ENCODE results near the gene SNAP23. TPM values are rescaled to one million over a fixed set of nuclear protein-coding genes. Genes with fewer than 3 reads are reported as not detected.
A peak's percentile ranks its signal among the peaks of the same experiment; 100 is the strongest.

SNAP23 gene
- total RNA-seq, 4 donors from 2014 or later = 50.0 to 71.8 (median 57.2) TPM

DNA sequence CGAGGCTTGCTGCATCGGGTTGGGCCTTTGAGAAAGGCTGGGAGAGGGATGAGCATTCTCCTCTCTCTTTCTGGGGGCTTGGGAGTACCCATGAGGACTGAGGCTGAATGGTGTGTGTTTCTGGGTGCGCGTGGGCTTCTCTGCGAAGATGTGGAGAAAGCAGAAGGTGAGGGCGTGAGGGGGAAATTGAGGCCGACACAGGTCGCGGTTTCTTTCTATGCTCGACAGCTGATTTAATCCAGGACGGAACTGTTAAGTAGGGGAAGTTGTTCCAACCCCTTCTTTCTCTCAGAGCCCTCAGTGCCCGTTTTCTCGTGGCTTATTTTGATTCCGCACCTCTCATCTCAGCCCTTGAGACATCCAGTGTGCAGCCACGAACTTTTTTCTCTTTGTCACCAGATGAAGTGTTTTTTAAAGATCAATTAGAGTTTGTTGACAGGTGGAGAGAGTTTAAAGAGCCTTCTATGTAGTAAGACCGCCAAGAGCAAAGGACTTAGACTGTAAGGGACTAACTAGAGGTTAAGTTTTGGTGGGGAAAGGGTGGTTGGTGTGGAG is 80.7 kb downstream of the SNAP23 start:
- Histone ChIP-seq H3K27ac (peak overlapping the region; percentile 83 to 98 (median 95)), H3K27me3 (no peaks in the 10 kb centered on the region), H3K36me3 (no peaks in the 10 kb centered on the region), H3K9me3 (no peaks in the 10 kb centered on the region), H3K4me1 (peaks cover 0 to 61% (median 13%) of the 10 kb centered on the region in 3 donors), H3K4me3 (peak overlapping the region; percentile 81 to 93)
- TF ChIP-seq POLR2AphosphoS5 (IDR thresholded peaks at IDR 0.05) (no peak), POLR2A (IDR thresholded peaks at IDR 0.05) (no peak), EP300 (IDR thresholded peaks at IDR 0.05) (no peak)
- TF ChIP-seq, protein P1, sequence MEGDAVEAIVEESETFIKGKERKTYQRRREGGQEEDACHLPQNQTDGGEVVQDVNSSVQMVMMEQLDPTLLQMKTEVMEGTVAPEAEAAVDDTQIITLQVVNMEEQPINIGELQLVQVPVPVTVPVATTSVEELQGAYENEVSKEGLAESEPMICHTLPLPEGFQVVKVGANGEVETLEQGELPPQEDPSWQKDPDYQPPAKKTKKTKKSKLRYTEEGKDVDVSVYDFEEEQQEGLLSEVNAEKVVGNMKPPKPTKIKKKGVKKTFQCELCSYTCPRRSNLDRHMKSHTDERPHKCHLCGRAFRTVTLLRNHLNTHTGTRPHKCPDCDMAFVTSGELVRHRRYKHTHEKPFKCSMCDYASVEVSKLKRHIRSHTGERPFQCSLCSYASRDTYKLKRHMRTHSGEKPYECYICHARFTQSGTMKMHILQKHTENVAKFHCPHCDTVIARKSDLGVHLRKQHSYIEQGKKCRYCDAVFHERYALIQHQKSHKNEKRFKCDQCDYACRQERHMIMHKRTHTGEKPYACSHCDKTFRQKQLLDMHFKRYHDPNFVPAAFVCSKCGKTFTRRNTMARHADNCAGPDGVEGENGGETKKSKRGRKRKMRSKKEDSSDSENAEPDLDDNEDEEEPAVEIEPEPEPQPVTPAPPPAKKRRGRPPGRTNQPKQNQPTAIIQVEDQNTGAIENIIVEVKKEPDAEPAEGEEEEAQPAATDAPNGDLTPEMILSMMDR (IDR thresholded peaks at IDR 0.05) = no peak
- 0 to 2% methylated on average over 12 to 15 of the region's 16 CpGs for WGBS, 2 donors (ENCODE audit: low coverage in 1 of 2)
- ATAC-seq = no peak

DNA sequence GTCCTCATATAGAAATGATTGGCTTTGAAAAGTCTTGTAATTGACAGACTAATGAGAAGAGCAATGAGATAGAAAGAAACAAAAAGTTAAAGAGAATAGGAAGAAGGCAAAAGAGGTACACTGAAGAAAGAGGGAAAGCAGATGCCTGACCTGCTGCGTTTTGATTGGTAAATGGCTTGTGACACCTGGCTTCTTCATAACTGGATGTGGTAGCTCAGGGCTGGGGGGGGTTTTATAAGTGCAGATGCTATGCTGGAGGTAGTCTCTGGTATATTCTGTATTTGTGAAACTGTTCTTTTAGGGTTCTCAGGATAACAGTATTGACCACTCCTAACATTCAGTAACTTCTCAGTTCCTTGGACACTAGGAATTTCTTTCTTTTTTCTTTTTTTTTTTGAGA is 81.3 kb downstream of the SNAP23 start:
- no peaks in the 10 kb centered on the region for H3K36me3 ChIP-seq
- WGBS, 2 donors (ENCODE audit: low coverage in 1 of 2) = 40 to 55% methylated on average over 1 of the region's 1 CpG
- no peak for TF ChIP-seq POLR2A (IDR thresholded peaks at IDR 0.05)
- TF ChIP-seq EP300 (IDR thresholded peaks at IDR 0.05) = no peak
- TF ChIP-seq, protein P1 (IDR thresholded peaks at IDR 0.05) = no peak
- peak overlapping the region; percentile 81 to 93 for H3K4me3 ChIP-seq
- H3K27me3 ChIP-seq = no peaks in the 10 kb centered on the region
- no peak for ATAC-seq
- peak overlapping the region in 3 of 4 donors; percentile 93 to 98 (median 97) for H3K27ac ChIP-seq
- peaks cover 1 to 67% (median 14%) of the 10 kb centered on the region in 3 donors for H3K4me1 ChIP-seq
- H3K9me3 ChIP-seq = no peaks in the 10 kb centered on the region

DNA sequence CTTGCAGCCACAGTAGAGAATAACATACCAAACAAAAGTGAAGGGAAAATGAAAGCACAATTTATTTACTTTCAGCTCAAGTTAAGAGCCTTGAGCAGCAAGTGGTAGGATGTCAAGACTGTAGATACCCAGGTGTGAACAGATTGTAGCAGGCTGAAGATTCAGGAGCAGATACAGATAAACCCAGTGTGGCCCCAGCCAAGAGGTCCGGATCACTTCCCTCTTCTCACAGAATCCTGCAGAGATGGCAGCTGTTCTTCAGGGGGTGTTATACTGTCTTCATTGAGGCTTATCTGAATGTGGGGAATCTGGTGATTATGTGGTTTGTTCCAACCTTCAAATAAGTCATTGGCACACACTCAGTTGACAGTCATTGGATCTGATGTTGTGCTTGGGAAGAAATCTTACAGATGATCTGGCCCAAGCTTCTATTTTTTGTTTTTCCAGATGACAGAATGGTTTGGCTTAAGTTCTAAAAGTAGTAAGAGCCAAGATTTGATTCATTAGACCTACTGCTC is 82.1 kb downstream of the SNAP23 start:
- Histone ChIP-seq H3K9me3 (no peaks in the 10 kb centered on the region), H3K36me3 (no peaks in the 10 kb centered on the region), H3K27ac (peak overlapping the region in 3 of 4 donors; percentile 69 to 97 (median 93)), H3K27me3 (no peaks in the 10 kb centered on the region), H3K4me1 (peaks cover 9 to 75% (median 21%) of the 10 kb centered on the region in 3 donors), H3K4me3 (peak overlapping the region in 1 of 2 donors; percentile 93)
- WGBS, 2 donors (ENCODE audit: low coverage in 1 of 2) = 0 to 20% methylated on average over 1 of the region's 1 CpG
- no peak for ATAC-seq
- no peak for TF ChIP-seq POLR2A (IDR thresholded peaks at IDR 0.05)
- TF ChIP-seq POLR2AphosphoS5 (IDR thresholded peaks at IDR 0.05) = peak; percentile 10

DNA sequence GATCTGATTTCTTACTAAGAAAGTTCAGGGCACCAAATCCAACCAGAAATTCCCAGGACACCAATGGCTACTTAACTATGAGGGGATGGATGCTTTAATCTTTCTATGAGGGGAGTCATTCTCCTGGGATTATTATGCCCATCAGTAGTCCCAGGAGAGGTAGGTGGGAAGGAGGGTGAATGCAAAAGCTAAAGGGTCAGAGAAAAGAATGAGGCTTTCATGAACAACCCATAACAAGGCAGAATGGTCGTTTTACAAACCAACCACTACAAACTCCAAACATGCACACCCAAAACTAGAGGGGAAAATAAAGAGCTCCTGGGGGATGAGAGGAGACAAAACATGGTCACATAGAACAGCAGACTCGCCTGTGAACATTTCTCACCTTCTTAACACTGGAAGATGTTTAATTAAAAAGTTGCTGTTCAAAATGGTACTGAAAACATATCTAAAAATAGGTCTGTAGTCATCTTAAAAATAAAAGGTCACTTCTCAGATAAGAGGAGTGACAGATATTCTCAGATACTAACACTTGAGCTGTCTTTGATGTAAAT is 83.6 kb downstream of the SNAP23 start:
- Histone ChIP-seq H3K36me3 (no peaks in the 10 kb centered on the region), H3K27me3 (no peaks in the 10 kb centered on the region), H3K4me1 (peaks cover 17 to 90% (median 34%) of the 10 kb centered on the region in 3 donors), H3K4me3 (no peak overlapping the region), H3K27ac (no peak overlapping the region), H3K9me3 (no peaks in the 10 kb centered on the region)
- no peak for ATAC-seq
- 80 to 81% methylated on average over 1 to 2 of the region's 2 CpGs for WGBS, 2 donors (ENCODE audit: low coverage in 1 of 2)
- TF ChIP-seq POLR2A (IDR thresholded peaks at IDR 0.05) = no peak
- TF ChIP-seq EP300 (IDR thresholded peaks at IDR 0.05) = no peak
- no peak for TF ChIP-seq POLR2AphosphoS5 (IDR thresholded peaks at IDR 0.05)
- TF ChIP-seq, protein P1 (IDR thresholded peaks at IDR 0.05) = no peak

DNA sequence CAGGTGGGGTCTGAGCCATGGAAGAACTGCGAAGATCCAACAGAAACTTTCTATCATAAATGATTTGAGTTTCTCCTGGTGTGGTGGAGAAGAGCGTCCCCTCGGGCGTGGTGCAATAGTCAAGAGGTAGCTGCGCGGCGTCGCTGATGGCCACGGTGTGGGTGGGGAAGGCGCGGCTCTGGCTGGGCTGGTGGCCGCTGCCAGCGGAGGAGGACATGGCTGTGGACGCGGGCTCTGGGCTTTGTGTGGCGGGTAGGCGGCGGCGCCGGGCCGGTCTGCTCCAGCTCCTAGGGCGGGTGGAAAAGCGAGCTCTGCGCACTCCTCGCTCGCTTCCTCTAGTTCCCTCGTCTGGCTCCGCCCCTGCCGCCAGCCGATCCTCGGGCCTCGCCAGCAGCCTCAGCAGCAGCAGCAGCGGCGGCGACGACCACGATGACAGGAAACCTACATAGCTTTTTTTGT is 85.9 kb downstream of the SNAP23 start:
- Histone ChIP-seq H3K36me3 (peaks cover 0 to 5% of the 10 kb centered on the region in 2 donors), H3K9me3 (no peaks in the 10 kb centered on the region), H3K27ac (peak overlapping the region; percentile 15 to 86 (median 84)), H3K4me1 (peaks cover 17 to 100% (median 41%) of the 10 kb centered on the region in 3 donors), H3K4me3 (peak overlapping the region; percentile 34 to 51), H3K27me3 (no peaks in the 10 kb centered on the region)
- ATAC-seq = peak; percentile 93
- 0% methylated on average over 7 to 12 of the region's 37 CpGs for WGBS, 2 donors (ENCODE audit: low coverage in 1 of 2)
- TF ChIP-seq, protein P1 (IDR thresholded peaks at IDR 0.05) = peak in 2 of 4 experiments; percentile 8 to 13
- peak; percentile 41 to 55 for TF ChIP-seq POLR2A (IDR thresholded peaks at IDR 0.05)
- peak; percentile 69 for TF ChIP-seq POLR2AphosphoS5 (IDR thresholded peaks at IDR 0.05)
- TF ChIP-seq EP300 (IDR thresholded peaks at IDR 0.05) = no peak

Other genes with a start within 250 kb of the SNAP23 start
- gene GANC, start 222.4 kb upstream of the SNAP23 start, total RNA-seq = 10 to 100 TPM; 14.4 to 41.2 (median 19.7) TPM
- gene TMEM87A, start 222.2 kb upstream of the SNAP23 start, total RNA-seq = 10 to 100 TPM; 49.7 to 70.0 (median 65.9) TPM
- gene CAPN3, start 136.1 kb upstream of the SNAP23 start, total RNA-seq = 10 to 100 TPM in 1 of 4 donors, 1 to 10 TPM in 2, under 1 TPM in 1; 0.79 to 16.2 (median 3.9) TPM
- gene ZNF106, start 4.5 kb upstream of the SNAP23 start, total RNA-seq = 100 to 1,000 TPM; 118 to 592 (median 369) TPM
- 10 to 100 TPM; 14.9 to 19.4 (median 15.4) TPM for gene LRRC57, start 53.2 kb downstream of the SNAP23 start, total RNA-seq
- 10 to 100 TPM; 15.3 to 42.2 (median 32.3) TPM for gene HAUS2, start 53.2 kb downstream of the SNAP23 start, total RNA-seq
- 10 to 100 TPM; 15.5 to 78.4 (median 29.1) TPM for gene STARD9, start 80.0 kb downstream of the SNAP23 start, total RNA-seq
- 10 to 100 TPM in 3 of 4 donors, 1 to 10 TPM in 1; 6.5 to 15.7 (median 12.1) TPM for gene CDAN1, start 241.5 kb downstream of the SNAP23 start, total RNA-seq

All from gastroesophageal sphincter (tissue), 4 donors.